PFSK-1 (cell line): ENCODE data around the gene CEP104.

Experiments
- FOXP2 ChIP-seq: optimal IDR thresholded peaks from 2 replicates; pipeline ENCODE3; 2011; ENCODE audit warnings: borderline replicate concordance, control low read depth, inconsistent platforms; ENCODE audit not compliant: insufficient read depth; ENCODE audit errors: extremely low read length, extremely low read depth
- POLR2AphosphoS5 ChIP-seq: IDR thresholded peaks from 2 replicates; pipeline ENCODE4 v1.6.1; 2012; ENCODE audit warnings: low read depth, mild to moderate bottlenecking, control low read depth, low read length, moderate library complexity
- SIN3A ChIP-seq: IDR thresholded peaks from 2 replicates; pipeline ENCODE4 v1.6.1; 2012; ENCODE audit warnings: mild to moderate bottlenecking, low read length, moderate library complexity, borderline replicate concordance; ENCODE audit not compliant: insufficient read depth
- TAF1 ChIP-seq: IDR thresholded peaks from 2 replicates; pipeline ENCODE4 v1.6.1; 2012; ENCODE audit warnings: low read length, control low read depth, borderline replicate concordance; ENCODE audit not compliant: insufficient read depth
- TF ChIP-seq, protein P1 (sequence below), 2 experiments: IDR thresholded peaks; 2 replicates each; pipeline versions ENCODE4 v1.6.1 to v1.8.0; 2011 to 2012; ENCODE audit warnings: low read depth in 2 of 2, low read length in 2 of 2, control low read depth in 1 of 2, inconsistent platforms in 1 of 2, mild to moderate bottlenecking in 1 of 2, moderate library complexity in 1 of 2; ENCODE audit not compliant: insufficient read depth in 1 of 2

The CEP104 gene

DNA sequence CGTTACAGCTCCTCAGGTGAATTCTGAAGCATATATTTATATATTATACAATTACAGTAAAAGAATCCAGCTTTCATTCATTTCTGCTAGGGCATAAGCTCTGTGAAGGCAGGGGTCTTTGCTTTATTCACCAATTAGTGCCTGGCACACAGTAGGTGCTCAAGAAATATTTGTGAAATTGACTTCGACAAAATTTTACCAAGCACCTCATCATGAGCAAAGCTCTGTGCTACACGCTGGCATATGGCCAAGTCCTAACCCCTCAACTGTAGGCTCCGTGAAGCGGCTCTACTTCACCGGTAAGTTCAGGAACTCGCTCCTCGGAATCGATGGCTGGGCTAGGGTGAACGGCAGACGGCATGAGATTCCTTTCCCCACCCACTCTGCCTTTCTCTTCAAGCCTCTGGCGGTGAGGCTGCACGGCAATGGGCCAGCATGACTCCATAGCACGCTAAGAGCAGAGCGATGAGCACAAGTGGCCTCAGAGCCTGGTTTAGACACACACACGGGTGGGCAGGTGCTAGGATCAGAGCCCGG, 34.4 kb upstream of the CEP104 start:
- TF ChIP-seq SIN3A (no peak), TAF1 (no peak), POLR2AphosphoS5 (no peak), FOXP2 (no peak)
- TF ChIP-seq, protein P1, sequence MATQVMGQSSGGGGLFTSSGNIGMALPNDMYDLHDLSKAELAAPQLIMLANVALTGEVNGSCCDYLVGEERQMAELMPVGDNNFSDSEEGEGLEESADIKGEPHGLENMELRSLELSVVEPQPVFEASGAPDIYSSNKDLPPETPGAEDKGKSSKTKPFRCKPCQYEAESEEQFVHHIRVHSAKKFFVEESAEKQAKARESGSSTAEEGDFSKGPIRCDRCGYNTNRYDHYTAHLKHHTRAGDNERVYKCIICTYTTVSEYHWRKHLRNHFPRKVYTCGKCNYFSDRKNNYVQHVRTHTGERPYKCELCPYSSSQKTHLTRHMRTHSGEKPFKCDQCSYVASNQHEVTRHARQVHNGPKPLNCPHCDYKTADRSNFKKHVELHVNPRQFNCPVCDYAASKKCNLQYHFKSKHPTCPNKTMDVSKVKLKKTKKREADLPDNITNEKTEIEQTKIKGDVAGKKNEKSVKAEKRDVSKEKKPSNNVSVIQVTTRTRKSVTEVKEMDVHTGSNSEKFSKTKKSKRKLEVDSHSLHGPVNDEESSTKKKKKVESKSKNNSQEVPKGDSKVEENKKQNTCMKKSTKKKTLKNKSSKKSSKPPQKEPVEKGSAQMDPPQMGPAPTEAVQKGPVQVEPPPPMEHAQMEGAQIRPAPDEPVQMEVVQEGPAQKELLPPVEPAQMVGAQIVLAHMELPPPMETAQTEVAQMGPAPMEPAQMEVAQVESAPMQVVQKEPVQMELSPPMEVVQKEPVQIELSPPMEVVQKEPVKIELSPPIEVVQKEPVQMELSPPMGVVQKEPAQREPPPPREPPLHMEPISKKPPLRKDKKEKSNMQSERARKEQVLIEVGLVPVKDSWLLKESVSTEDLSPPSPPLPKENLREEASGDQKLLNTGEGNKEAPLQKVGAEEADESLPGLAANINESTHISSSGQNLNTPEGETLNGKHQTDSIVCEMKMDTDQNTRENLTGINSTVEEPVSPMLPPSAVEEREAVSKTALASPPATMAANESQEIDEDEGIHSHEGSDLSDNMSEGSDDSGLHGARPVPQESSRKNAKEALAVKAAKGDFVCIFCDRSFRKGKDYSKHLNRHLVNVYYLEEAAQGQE (IDR thresholded peaks at IDR 0.05; ENCODE audit: insufficient read depth in 1 of 2, low read depth in 2 of 2, low read length in 2 of 2): no peak

GRCh38 chr1:3890389-3891328, 33.6 kb upstream of the CEP104 start:
- TF ChIP-seq POLR2AphosphoS5: no peak
- TF ChIP-seq, protein P1 (IDR thresholded peaks at IDR 0.05; ENCODE audit: insufficient read depth in 1 of 2, low read depth in 2 of 2, low read length in 2 of 2): no peak
- no peak for TF ChIP-seq SIN3A
- TF ChIP-seq TAF1: no peak
- no peak for TF ChIP-seq FOXP2

GRCh38 chr1:3889936-3890335, 32.9 kb upstream of the CEP104 start:
- no peak for TF ChIP-seq TAF1
- no peak for TF ChIP-seq POLR2AphosphoS5
- TF ChIP-seq, protein P1 (IDR thresholded peaks at IDR 0.05; ENCODE audit: insufficient read depth in 1 of 2, low read depth in 2 of 2, low read length in 2 of 2): no peak
- no peak for TF ChIP-seq SIN3A

DNA sequence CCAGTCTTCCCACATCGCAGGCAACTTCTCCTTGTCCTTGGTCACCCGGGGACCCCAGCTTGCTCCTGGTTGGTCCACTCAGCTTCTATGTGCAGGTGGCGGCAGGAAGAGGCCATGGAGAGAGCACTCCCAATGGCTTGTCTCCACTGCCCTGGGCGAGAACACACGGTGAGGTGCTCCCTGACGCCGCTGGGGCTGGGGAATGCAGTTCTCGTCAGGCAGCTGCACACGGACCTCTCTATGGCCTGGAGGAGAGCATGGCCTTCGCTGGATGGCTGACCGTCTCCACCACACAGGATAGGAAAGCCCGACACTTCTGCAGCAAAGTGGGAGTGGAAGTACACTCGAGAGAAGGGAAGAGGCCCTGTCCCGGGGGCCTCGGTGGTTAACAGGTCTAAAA, 31.3 kb upstream of the CEP104 start:
- TF ChIP-seq FOXP2: no peak
- no peak for TF ChIP-seq SIN3A
- TF ChIP-seq POLR2AphosphoS5: no peak
- TF ChIP-seq, protein P1 (IDR thresholded peaks at IDR 0.05; ENCODE audit: insufficient read depth in 1 of 2, low read depth in 2 of 2, low read length in 2 of 2): no peak
- TF ChIP-seq TAF1: no peak
